ENCODE data around the gene KCNA5.

Gene KCNA5

GRCh38 chr12:5043589-5044419 is at the start of gene KCNA5:
KCNA5 (plus strand) TSS chr12:5043879; CDS start chr12:5044148, 269 bp downstream.
- no peak for DNase-seq

GRCh38 chr12:4994622-4995021 is 49.1 kb upstream of the KCNA5 start:
- no peak for DNase-seq

- DNase-seq, result no peak
Observed at GRCh38 chr12:4996714-4997113, 47.0 kb upstream of the KCNA5 start.

GRCh38 chr12:4997939-4998338 is 45.7 kb upstream of the KCNA5 start:
- no peak for DNase-seq

- no peak for DNase-seq
Observed at GRCh38 chr12:5000204-5000603, 43.5 kb upstream of the KCNA5 start.

GRCh38 chr12:5000658-5001385 is 42.9 kb upstream of the KCNA5 start:
- DNase-seq, result no peak

- DNase-seq, result peak; percentile 18
Observed at GRCh38 chr12:5003025-5003666, 40.5 kb upstream of the KCNA5 start.

GRCh38 chr12:5008661-5009060 is 35.0 kb upstream of the KCNA5 start:
- DNase-seq, result no peak

- DNase-seq, result no peak
Observed at GRCh38 chr12:5010151-5010550, 33.5 kb upstream of the KCNA5 start.

GRCh38 chr12:5012337-5012736 is 31.3 kb upstream of the KCNA5 start:
- DNase-seq, result no peak

GRCh38 chr12:5013266-5013730 is 30.4 kb upstream of the KCNA5 start:
- DNase-seq, result no peak

GRCh38 chr12:5014269-5014668 is 29.4 kb upstream of the KCNA5 start:
- no peak for DNase-seq

GRCh38 chr12:5015711-5016492 is 27.8 kb upstream of the KCNA5 start:
- DNase-seq, result no peak

- no peak for DNase-seq
Observed at GRCh38 chr12:5016526-5016925, 27.2 kb upstream of the KCNA5 start.

- DNase-seq, result no peak
Observed at GRCh38 chr12:5017638-5018348, 25.9 kb upstream of the KCNA5 start.

- DNase-seq, result no peak
Observed at GRCh38 chr12:5018677-5019076, 25.0 kb upstream of the KCNA5 start.

GRCh38 chr12:5022025-5022424 is 21.7 kb upstream of the KCNA5 start:
- no peak for DNase-seq

- peak; percentile 28 for DNase-seq
Observed at GRCh38 chr12:5022465-5023061, 21.1 kb upstream of the KCNA5 start.

GRCh38 chr12:5023842-5024241 is 19.8 kb upstream of the KCNA5 start:
- no peak for DNase-seq

- no peak for DNase-seq
Observed at GRCh38 chr12:5026342-5026938, 17.2 kb upstream of the KCNA5 start.
